Calu3 (cell line): Measurements from ENCODE around the gene CFAP77. TPM values are rescaled to one million over a fixed set of nuclear protein-coding genes. Genes with fewer than 3 reads are reported as not detected.

Experiments used
- BruUV-seq: library from RNA; stranded (reverse); fragments of 400-500 nt; replicated peaks from 2 replicates; lab custom pipeline; 2021; lab: Mats Ljungman, UMichigan
- CTCF ChIA-PET: fragments of 300-600 bp; sonication (Branson Sonifier 250); formaldehyde crosslinking; loops from one replicate; lab custom pipeline; 2022; ENCODE audit warnings: antibody characterized with exemption; lab: Charles Lee
- DNase-seq: peaks from one replicate; pipeline ENCODE4 v3.0.0; 2022
- H3K27ac Mint-ChIP-seq: one replicate; pipeline ENCODE4 v1.8.0; 2022; ENCODE audit warnings: mixed read lengths; ENCODE audit not compliant: unreplicated experiment
- H3K27me3 Mint-ChIP-seq: one replicate; pipeline ENCODE4 v1.8.0; 2022; ENCODE audit warnings: mixed read lengths; ENCODE audit not compliant: unreplicated experiment
- H3K36me3 Mint-ChIP-seq: one replicate; pipeline ENCODE4 v1.8.0; 2022; ENCODE audit warnings: mild to moderate bottlenecking, moderate library complexity, mixed read lengths; ENCODE audit not compliant: insufficient read depth, unreplicated experiment
- H3K4me1 Mint-ChIP-seq: one replicate; pipeline ENCODE4 v1.8.0; 2022; ENCODE audit warnings: mild to moderate bottlenecking, low read depth, mixed read lengths; ENCODE audit not compliant: unreplicated experiment
- H3K4me3 Mint-ChIP-seq: one replicate; pipeline ENCODE4 v1.8.0; 2022; ENCODE audit warnings: mild to moderate bottlenecking, low read depth, moderate library complexity, mixed read lengths; ENCODE audit not compliant: unreplicated experiment
- H3K9me3 Mint-ChIP-seq: one replicate; pipeline ENCODE4 v1.8.0; 2022; ENCODE audit warnings: low read depth, mixed read lengths; ENCODE audit not compliant: unreplicated experiment
- CTCF ChIP-seq: fragments of 200-600 bp; IDR thresholded peaks from one replicate; pipeline ENCODE4 v1.8.0; 2022; ENCODE audit warnings: antibody characterized with exemption; ENCODE audit not compliant: unreplicated experiment
- intact Hi-C: fragments of 100-400 bp; cut with micrococcal nuclease; formaldehyde crosslinking; loops from one replicate; pipeline ENCODE4 v1.10.0; 2022; ENCODE audit not compliant: unreplicated experiment
- total RNA-seq: library from RNA; stranded (reverse); gene quantifications from 2 replicates; pipeline ENCODE4 v1.2.3, GENCODE V29; 2022

Gene CFAP77
- total RNA-seq, 1 experiment from 2014 or later, result not detected

- Mint-ChIP-seq H3K36me3 (peaks cover 12% of the 10 kb centered on the region), H3K27ac (no peak overlapping the region), H3K4me3 (no peak overlapping the region), H3K4me1 (no peaks in the 10 kb centered on the region), H3K9me3 (no peaks in the 10 kb centered on the region), H3K27me3 (no peaks in the 10 kb centered on the region)
- intact Hi-C loops, result no loop called here
- DNase-seq, result no peak
- BruUV-seq, result no TSS peak
- no peak for TF ChIP-seq CTCF
- CTCF ChIA-PET, result no interaction called here
Observed at GRCh38 chr9:132609829-132610228, 199.8 kb downstream of the CFAP77 start.

GRCh38 chr9:132610661-132611060 lies 200.7 kb downstream of the CFAP77 start:
- BruUV-seq, result no TSS peak

GRCh38 chr9:132614324-132614723 lies 204.3 kb downstream of the CFAP77 start:
- peaks cover 11% of the 10 kb centered on the region for H3K36me3 Mint-ChIP-seq
- intact Hi-C loops, result no loop called here
- no TSS peak for BruUV-seq
- H3K4me3 Mint-ChIP-seq, result no peak overlapping the region
- H3K27ac Mint-ChIP-seq, result no peak overlapping the region
- H3K4me1 Mint-ChIP-seq, result no peaks in the 10 kb centered on the region
- TF ChIP-seq CTCF, result no peak
- DNase-seq, result no peak
- CTCF ChIA-PET, result no interaction called here
- H3K9me3 Mint-ChIP-seq, result no peaks in the 10 kb centered on the region
- H3K27me3 Mint-ChIP-seq, result no peaks in the 10 kb centered on the region

More at GRCh38 chr9:132610661-132611060, 200.7 kb downstream of the CFAP77 start:
- H3K27ac Mint-ChIP-seq, result no peak overlapping the region
- no peak for DNase-seq
- intact Hi-C loops, result no loop called here
- no peaks in the 10 kb centered on the region for H3K9me3 Mint-ChIP-seq
- CTCF ChIA-PET, result no interaction called here
- no peaks in the 10 kb centered on the region for H3K27me3 Mint-ChIP-seq
- H3K36me3 Mint-ChIP-seq, result peaks cover 7% of the 10 kb centered on the region
- no peak overlapping the region for H3K4me3 Mint-ChIP-seq
- no peak for TF ChIP-seq CTCF
- H3K4me1 Mint-ChIP-seq, result no peaks in the 10 kb centered on the region

GRCh38 chr9:132615774-132616173 lies 205.8 kb downstream of the CFAP77 start:
- no peaks in the 10 kb centered on the region for H3K4me1 Mint-ChIP-seq
- H3K4me3 Mint-ChIP-seq, result no peak overlapping the region
- peaks cover 11% of the 10 kb centered on the region for H3K36me3 Mint-ChIP-seq
- intact Hi-C loops, result no loop called here
- no peaks in the 10 kb centered on the region for H3K9me3 Mint-ChIP-seq
- CTCF ChIA-PET, result no interaction called here
- no peaks in the 10 kb centered on the region for H3K27me3 Mint-ChIP-seq
- no peak for TF ChIP-seq CTCF
- H3K27ac Mint-ChIP-seq, result no peak overlapping the region
- DNase-seq, result no peak
- no TSS peak for BruUV-seq
